Liver (tissue), 9 donors: Measurements from ENCODE around the gene FRAS1. TPM values are rescaled to one million over a fixed set of nuclear protein-coding genes. Genes with fewer than 3 reads are reported as not detected.

Experiments
- DNase-seq: peaks from one replicate; pipeline ENCODE4 v3.0.0-alpha.2; 2017; ENCODE audit warnings: low spot score
- H3K27ac ChIP-seq, 2 donors: one replicate each; pipeline ENCODE4 v1.7.0; 2013; ENCODE audit warnings: inconsistent platforms in 2 of 2, low read length in 2 of 2, control low read depth in 1 of 2, low read depth in 1 of 2, mild to moderate bottlenecking in 1 of 2
- H3K27me3 ChIP-seq, 4 donors: one replicate each; pipeline versions ENCODE4 v1.6.1 to v1.7.0; 2013; ENCODE audit warnings: low read length in 3 of 4, inconsistent platforms in 1 of 4, mild to moderate bottlenecking in 1 of 4, moderate library complexity in 1 of 4; ENCODE audit not compliant: control insufficient read depth in 4 of 4, insufficient read depth in 4 of 4
- H3K36me3 ChIP-seq, 4 donors: one replicate each; pipeline versions ENCODE4 v1.6.1 to v1.7.0; 2013; ENCODE audit warnings: low read length in 3 of 4, mild to moderate bottlenecking in 3 of 4, low read depth in 1 of 4, moderate library complexity in 1 of 4; ENCODE audit not compliant: control insufficient read depth in 4 of 4, insufficient read depth in 3 of 4
- H3K4me1 ChIP-seq, 4 donors: one replicate each; pipeline versions ENCODE4 v1.6.1 to v1.7.0; 2013; ENCODE audit warnings: low read length in 3 of 4, mild to moderate bottlenecking in 3 of 4, moderate library complexity in 1 of 4; ENCODE audit not compliant: control insufficient read depth in 4 of 4, insufficient read depth in 4 of 4
- H3K4me3 ChIP-seq, 3 donors: one replicate each; pipeline versions ENCODE4 v1.6.1 to v1.7.0; 2013; ENCODE audit warnings: low read length in 3 of 3, control low read depth in 1 of 3, low read depth in 1 of 3, mild to moderate bottlenecking in 1 of 3
- H3K9ac ChIP-seq, 2 donors: one replicate each; pipeline ENCODE4 v1.7.0; 2013; ENCODE audit warnings: low read length in 2 of 2, mild to moderate bottlenecking in 2 of 2, moderate library complexity in 2 of 2, control low read depth in 1 of 2, low read depth in 1 of 2
- H3K9me3 ChIP-seq, 4 donors: one replicate each; pipeline versions ENCODE4 v1.6.1 to v1.7.0; 2013; ENCODE audit warnings: low read length in 3 of 4; ENCODE audit not compliant: control insufficient read depth in 4 of 4
- ATF3 ChIP-seq: IDR thresholded peaks from 2 replicates; pipeline ENCODE4 v1.6.1; 2016; ENCODE audit warnings: antibody characterized with exemption
- CTCF ChIP-seq: fragments of 150-350 bp; IDR thresholded peaks from 2 replicates; pipeline ENCODE4 v1.5.1; 2017; ENCODE audit warnings: improper control_type of control experiment, low read depth, low read length; ENCODE audit not compliant: missing input control
- EGR1 ChIP-seq, 2 donors: IDR thresholded peaks; 2 replicates each; pipeline ENCODE4 v1.6.1; 2016 to 2018; ENCODE audit warnings: antibody characterized with exemption in 2 of 2, low read depth in 2 of 2
- FOXA1 ChIP-seq: IDR thresholded peaks from 2 replicates; pipeline ENCODE4 v1.6.1; 2016; ENCODE audit warnings: antibody characterized with exemption
- FOXA2 ChIP-seq: IDR thresholded peaks from 2 replicates; pipeline ENCODE4 v1.6.1; 2016; ENCODE audit warnings: antibody characterized with exemption
- GABPA ChIP-seq, 2 donors: IDR thresholded peaks in 1 of 2; conservative IDR thresholded peaks in 1 of 2; 2 replicates each; pipeline ENCODE4 v1.6.1; 2016; ENCODE audit warnings: antibody characterized with exemption in 2 of 2, mild to moderate bottlenecking in 1 of 2, moderate library complexity in 1 of 2
- HNF4A ChIP-seq, 2 donors: conservative IDR thresholded peaks; 2 replicates each; pipeline ENCODE4 v1.6.1; 2016; ENCODE audit warnings: antibody characterized with exemption in 2 of 2, mild to moderate bottlenecking in 2 of 2
- HNF4G ChIP-seq: IDR thresholded peaks from 2 replicates; pipeline ENCODE4 v1.6.1; 2016; ENCODE audit warnings: antibody characterized with exemption
- JUND ChIP-seq, 2 donors: IDR thresholded peaks; 2 replicates each; pipeline ENCODE4 v1.6.1; 2016; ENCODE audit warnings: antibody characterized with exemption in 2 of 2
- NR2F2 ChIP-seq: IDR thresholded peaks from 2 replicates; pipeline ENCODE4 v1.6.1; 2016; ENCODE audit warnings: antibody characterized with exemption
- RAD21 ChIP-seq, 2 donors: IDR thresholded peaks; 2 replicates each; pipeline ENCODE4 v1.6.1; 2016; ENCODE audit warnings: antibody characterized with exemption in 2 of 2, mild to moderate bottlenecking in 2 of 2
- RXRA ChIP-seq, 2 donors: IDR thresholded peaks; 2 replicates each; pipeline ENCODE4 v1.6.1; 2017 to 2018; ENCODE audit warnings: antibody characterized with exemption in 2 of 2, mild to moderate bottlenecking in 1 of 2
- SP1 ChIP-seq: IDR thresholded peaks from 2 replicates; pipeline ENCODE4 v1.6.1; 2018; ENCODE audit warnings: antibody characterized with exemption, mild to moderate bottlenecking
- TAF1 ChIP-seq: conservative IDR thresholded peaks from 2 replicates; pipeline ENCODE4 v1.6.1; 2016; ENCODE audit warnings: antibody characterized with exemption, mild to moderate bottlenecking
- YY1 ChIP-seq: IDR thresholded peaks from 2 replicates; pipeline ENCODE4 v1.6.1; 2016; ENCODE audit warnings: antibody characterized with exemption, mild to moderate bottlenecking
- WGBS: extraction: QIAGEN DNeasy Blood & Tissue Kit; methylation state at CpG from one replicate; pipeline ENCODE4 v1.1.7; 2013; 5-methylcytosine and 5-hydroxymethylcytosine counted together
- polyA plus RNA-seq, 2 donors: library from polyadenylated mRNA; stranded (reverse) in 1 of 2; unstranded in 1 of 2; fragments of 200-250 nt in 1 of 2; fragments of >200 nt in 1 of 2; fragmentation: Nextera tagmentation in 1 of 2; extraction: Ambion mirVana in 1 of 2; gene quantifications; one replicate each; pipeline versions ENCODE4 v1.2.1 to v1.2.3, GENCODE V29; 2013 to 2015
- total RNA-seq, 2 donors: library from RNA; depleted of rRNA; stranded (reverse); fragments of >200 nt; gene quantifications; one replicate each; pipeline ENCODE4 v1.2.3, GENCODE V29; 2014
- TF ChIP-seq, protein P1 (sequence below): IDR thresholded peaks from 2 replicates; pipeline ENCODE4 v1.6.1; 2016; ENCODE audit warnings: antibody characterized with exemption
- TF ChIP-seq, protein P2 (sequence below): IDR thresholded peaks from 2 replicates; pipeline ENCODE4 v1.6.1; 2016; ENCODE audit warnings: antibody characterized with exemption
- TF ChIP-seq, protein P3 (sequence below): IDR thresholded peaks from 2 replicates; pipeline ENCODE4 v1.6.1; 2016; ENCODE audit warnings: antibody characterized with exemption, mild to moderate bottlenecking
- donor health status: healthy.
- donor health status: healthy.
- donor health status: healthy.
- donor health status: healthy.
- donor health status: healthy.

Gene FRAS1
- total and polyA plus RNA-seq, 4 donors, result 0.08 to 6.0 (median 1.1) TPM

DNA sequence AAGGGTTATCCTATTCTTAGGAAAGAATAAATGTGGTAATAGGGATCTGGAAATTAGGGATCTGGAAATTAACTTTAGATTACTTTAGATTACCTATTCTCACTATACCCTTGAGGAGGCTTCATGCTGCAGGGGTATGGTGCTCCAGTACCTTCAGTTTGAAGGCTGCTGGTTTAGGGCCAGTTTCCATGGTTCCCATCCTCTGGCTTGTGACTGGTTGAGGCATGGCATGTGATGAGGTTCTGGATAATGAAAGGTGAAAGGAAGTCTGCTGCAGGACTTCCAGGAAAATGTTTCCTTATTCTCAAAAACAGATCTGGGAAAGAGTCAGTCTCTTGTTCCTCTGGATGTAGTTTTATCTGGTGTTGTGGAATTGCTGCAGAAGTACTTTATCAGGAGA lies 25.9 kb downstream of the FRAS1 start:
- Histone ChIP-seq H3K36me3 (no peaks in the 10 kb centered on the region), H3K27ac (no peak overlapping the region), H3K9me3 (no peaks in the 10 kb centered on the region), H3K4me3 (no peak overlapping the region), H3K27me3 (peaks cover 0 to 3% (median 0%) of the 10 kb centered on the region in 4 donors), H3K4me1 (no peaks in the 10 kb centered on the region), H3K9ac (no peak overlapping the region)
- DNase-seq, result no peak
- TF ChIP-seq, protein P1, sequence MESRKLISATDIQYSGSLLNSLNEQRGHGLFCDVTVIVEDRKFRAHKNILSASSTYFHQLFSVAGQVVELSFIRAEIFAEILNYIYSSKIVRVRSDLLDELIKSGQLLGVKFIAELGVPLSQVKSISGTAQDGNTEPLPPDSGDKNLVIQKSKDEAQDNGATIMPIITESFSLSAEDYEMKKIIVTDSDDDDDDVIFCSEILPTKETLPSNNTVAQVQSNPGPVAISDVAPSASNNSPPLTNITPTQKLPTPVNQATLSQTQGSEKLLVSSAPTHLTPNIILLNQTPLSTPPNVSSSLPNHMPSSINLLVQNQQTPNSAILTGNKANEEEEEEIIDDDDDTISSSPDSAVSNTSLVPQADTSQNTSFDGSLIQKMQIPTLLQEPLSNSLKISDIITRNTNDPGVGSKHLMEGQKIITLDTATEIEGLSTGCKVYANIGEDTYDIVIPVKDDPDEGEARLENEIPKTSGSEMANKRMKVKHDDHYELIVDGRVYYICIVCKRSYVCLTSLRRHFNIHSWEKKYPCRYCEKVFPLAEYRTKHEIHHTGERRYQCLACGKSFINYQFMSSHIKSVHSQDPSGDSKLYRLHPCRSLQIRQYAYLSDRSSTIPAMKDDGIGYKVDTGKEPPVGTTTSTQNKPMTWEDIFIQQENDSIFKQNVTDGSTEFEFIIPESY, result no peak
- TF ChIP-seq ATF3 (no peak), TAF1 (no peak), HNF4G (no peak), EGR1 (IDR thresholded peaks at IDR 0.05; ENCODE audit: low read depth in 2 of 2) (no peak), GABPA (IDR thresholded peaks at IDR 0.05 in 1 of 2, conservative IDR thresholded peaks at IDR 0.05 in 1 of 2) (no peak), CTCF (no peak), RXRA (IDR thresholded peaks at IDR 0.05) (no peak), FOXA1 (no peak), FOXA2 (no peak), NR2F2 (no peak), YY1 (no peak), HNF4A (conservative IDR thresholded peaks at IDR 0.05) (no peak), SP1 (no peak), JUND (IDR thresholded peaks at IDR 0.05) (no peak)
- TF ChIP-seq, protein P2, sequence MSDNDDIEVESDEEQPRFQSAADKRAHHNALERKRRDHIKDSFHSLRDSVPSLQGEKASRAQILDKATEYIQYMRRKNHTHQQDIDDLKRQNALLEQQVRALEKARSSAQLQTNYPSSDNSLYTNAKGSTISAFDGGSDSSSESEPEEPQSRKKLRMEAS, result no peak
- TF ChIP-seq, protein P3, sequence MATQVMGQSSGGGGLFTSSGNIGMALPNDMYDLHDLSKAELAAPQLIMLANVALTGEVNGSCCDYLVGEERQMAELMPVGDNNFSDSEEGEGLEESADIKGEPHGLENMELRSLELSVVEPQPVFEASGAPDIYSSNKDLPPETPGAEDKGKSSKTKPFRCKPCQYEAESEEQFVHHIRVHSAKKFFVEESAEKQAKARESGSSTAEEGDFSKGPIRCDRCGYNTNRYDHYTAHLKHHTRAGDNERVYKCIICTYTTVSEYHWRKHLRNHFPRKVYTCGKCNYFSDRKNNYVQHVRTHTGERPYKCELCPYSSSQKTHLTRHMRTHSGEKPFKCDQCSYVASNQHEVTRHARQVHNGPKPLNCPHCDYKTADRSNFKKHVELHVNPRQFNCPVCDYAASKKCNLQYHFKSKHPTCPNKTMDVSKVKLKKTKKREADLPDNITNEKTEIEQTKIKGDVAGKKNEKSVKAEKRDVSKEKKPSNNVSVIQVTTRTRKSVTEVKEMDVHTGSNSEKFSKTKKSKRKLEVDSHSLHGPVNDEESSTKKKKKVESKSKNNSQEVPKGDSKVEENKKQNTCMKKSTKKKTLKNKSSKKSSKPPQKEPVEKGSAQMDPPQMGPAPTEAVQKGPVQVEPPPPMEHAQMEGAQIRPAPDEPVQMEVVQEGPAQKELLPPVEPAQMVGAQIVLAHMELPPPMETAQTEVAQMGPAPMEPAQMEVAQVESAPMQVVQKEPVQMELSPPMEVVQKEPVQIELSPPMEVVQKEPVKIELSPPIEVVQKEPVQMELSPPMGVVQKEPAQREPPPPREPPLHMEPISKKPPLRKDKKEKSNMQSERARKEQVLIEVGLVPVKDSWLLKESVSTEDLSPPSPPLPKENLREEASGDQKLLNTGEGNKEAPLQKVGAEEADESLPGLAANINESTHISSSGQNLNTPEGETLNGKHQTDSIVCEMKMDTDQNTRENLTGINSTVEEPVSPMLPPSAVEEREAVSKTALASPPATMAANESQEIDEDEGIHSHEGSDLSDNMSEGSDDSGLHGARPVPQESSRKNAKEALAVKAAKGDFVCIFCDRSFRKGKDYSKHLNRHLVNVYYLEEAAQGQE, result no peak

DNA sequence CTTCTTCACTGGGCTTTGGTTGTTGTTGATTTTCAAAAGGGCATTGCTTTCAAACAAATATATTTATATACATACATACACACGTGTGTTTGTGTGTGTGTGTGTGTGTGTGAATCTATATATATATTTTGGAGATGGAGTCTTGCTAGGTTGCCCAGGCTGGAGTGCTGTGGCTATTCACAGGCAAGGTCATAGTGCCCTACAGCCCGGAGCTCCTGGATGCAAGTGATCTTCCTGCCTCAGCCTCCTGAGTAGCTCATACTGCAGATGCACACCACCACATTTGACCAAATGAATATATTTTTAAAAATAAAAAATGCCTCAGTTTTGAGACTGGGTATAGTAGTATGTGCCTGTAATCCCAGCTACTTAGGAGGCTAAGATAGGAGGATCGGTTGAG lies 34.4 kb downstream of the FRAS1 start:
- WGBS, result 81% methylated on average over 3 of the region's 3 CpGs
- no peaks in the 10 kb centered on the region for H3K36me3 ChIP-seq
- no peak for DNase-seq
- no peaks in the 10 kb centered on the region for H3K4me1 ChIP-seq
- no peak overlapping the region for H3K4me3 ChIP-seq
- H3K27me3 ChIP-seq, result no peaks in the 10 kb centered on the region
- no peaks in the 10 kb centered on the region for H3K9me3 ChIP-seq
- no peak overlapping the region for H3K9ac ChIP-seq
- H3K27ac ChIP-seq, result no peak overlapping the region
- no peak for TF ChIP-seq ATF3
- TF ChIP-seq GABPA (IDR thresholded peaks at IDR 0.05 in 1 of 2, conservative IDR thresholded peaks at IDR 0.05 in 1 of 2), result no peak
- TF ChIP-seq FOXA2, result no peak
- no peak for TF ChIP-seq HNF4A (conservative IDR thresholded peaks at IDR 0.05)
- TF ChIP-seq EGR1 (IDR thresholded peaks at IDR 0.05; ENCODE audit: low read depth in 2 of 2), result no peak
- TF ChIP-seq, protein P3, result no peak
- no peak for TF ChIP-seq CTCF
- no peak for TF ChIP-seq RXRA (IDR thresholded peaks at IDR 0.05)
- TF ChIP-seq YY1, result no peak
- TF ChIP-seq SP1, result no peak
- TF ChIP-seq RAD21 (IDR thresholded peaks at IDR 0.05), result no peak
- TF ChIP-seq TAF1, result no peak
